GM21423 (cell line): Measurements from ENCODE around the gene VAV2.
"Not testable (repeated sequence)": the region's sequence is repeated elsewhere in the genome, so short reads cannot be mapped to it uniquely, and the experiment has no call there.

ENCODE experiments used
- ATAC-seq: cut with Tn5 transposase; IDR thresholded peaks from one replicate; pipeline ENCODE4 v1.9.1; 2021; ENCODE audit warnings: mild to moderate bottlenecking, moderate library complexity; ENCODE audit not compliant: unreplicated experiment

The VAV2 gene

DNA sequence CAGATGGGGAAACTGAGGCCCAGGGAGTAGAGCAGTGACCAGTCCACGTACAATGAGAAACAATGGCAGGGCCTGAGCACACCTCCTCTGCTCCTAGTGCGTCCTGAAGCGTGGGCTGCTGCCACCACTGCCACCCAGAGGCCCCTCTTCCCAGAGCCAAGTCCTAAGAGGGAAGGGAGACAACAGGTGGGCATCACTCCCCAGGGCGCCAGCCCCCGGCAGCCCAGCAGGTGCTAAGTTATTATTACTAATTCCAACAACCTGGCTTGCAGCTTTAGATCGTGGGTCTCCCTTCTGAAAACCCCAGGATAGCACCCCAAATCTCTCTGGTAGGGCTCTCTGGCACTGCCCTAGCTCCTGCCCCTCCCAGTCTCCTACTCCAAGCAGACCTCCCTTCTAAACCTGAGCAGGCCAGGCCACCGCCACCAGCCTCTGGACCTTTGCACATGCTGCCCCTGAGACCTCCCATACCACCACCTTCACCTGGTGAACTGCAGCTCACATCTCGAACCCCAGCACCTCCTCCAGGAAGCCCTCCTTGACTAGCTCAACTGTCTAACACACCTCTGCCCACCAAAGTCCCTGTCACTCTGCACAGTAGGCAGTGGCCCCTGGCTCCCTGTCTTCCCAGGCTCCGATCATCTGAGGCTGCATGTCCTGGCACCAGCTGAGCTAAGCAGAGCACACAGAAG lies 65.8 kb downstream of the VAV2 start:
- no peak for ATAC-seq

DNA sequence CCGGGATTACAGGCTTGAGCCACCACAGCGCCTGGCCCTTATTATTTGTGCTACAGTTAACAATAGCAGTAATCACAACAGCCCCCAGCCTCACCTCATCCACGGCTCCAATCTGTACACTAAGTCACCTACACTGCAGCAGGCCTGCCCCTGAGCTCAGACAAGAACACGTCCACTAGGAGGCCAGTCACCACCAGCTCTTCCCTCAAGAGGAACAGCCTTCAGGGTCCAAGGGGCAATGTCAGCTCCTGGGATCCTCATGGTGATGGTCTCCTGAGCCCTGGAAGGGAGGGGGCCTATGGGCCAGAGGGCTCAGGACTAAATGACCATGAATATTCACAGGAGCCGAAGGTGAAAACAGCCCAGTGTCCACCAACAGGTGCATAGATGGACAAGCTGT lies 67.7 kb downstream of the VAV2 start:
- no peak for ATAC-seq

DNA sequence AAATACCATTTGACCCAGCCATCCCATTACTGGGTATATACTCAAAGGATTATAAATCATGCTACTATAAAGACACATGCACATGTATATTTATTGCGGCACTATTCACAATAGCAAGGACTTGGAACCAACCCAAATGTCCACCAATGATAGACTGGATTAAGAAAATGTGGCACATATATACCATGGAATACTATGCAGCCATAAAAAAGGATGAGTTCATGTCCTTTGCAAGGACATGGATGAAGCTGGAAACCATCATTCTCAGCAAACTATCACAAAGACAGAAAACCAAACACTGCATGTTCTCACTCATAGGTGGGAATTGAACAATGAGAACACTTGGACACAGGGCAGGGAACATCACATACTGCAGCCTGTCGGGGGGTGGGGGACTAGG lies 68.5 kb downstream of the VAV2 start:
- ATAC-seq, result not testable (repeated sequence)

DNA sequence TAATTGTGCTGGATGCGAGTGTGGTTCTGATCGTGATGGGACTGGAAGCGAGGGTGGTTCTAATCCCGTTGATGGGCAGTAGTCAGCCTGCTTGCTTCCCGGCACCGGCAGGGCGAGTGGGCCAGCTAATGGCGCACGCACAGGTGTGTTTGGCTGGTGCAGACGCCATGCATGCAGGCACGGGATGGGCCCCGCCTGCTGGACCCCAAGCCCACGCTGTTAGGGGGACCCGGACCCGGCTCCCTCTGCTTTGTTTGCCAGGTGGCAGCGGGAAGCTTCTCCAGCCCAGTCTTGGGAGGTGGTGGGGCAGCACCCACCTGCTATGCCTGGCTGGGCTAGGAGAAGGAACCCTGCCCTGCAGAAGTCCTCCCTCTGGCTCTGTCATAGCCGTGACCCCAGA lies 70.3 kb downstream of the VAV2 start:
- no peak for ATAC-seq

DNA sequence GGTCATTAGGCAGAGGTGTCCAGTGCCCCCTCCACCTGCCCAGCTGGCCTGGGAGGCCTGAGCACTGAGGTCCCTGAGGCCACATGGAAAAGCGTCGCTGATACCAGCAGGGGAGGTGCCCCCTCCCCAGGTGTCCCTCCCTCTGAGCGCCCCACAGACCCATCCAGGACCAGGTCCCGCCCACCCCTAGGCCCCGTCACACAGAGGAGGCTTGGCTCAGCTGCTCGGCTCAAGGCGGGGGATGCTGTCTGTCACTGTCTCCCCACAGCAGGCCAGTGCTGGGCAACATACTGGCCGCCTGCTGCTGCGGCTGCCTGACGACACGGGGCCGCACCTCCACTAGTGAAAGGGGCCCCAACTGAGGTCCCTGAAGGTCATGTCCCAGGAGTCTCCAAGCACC lies 71.7 kb downstream of the VAV2 start:
- no peak for ATAC-seq

DNA sequence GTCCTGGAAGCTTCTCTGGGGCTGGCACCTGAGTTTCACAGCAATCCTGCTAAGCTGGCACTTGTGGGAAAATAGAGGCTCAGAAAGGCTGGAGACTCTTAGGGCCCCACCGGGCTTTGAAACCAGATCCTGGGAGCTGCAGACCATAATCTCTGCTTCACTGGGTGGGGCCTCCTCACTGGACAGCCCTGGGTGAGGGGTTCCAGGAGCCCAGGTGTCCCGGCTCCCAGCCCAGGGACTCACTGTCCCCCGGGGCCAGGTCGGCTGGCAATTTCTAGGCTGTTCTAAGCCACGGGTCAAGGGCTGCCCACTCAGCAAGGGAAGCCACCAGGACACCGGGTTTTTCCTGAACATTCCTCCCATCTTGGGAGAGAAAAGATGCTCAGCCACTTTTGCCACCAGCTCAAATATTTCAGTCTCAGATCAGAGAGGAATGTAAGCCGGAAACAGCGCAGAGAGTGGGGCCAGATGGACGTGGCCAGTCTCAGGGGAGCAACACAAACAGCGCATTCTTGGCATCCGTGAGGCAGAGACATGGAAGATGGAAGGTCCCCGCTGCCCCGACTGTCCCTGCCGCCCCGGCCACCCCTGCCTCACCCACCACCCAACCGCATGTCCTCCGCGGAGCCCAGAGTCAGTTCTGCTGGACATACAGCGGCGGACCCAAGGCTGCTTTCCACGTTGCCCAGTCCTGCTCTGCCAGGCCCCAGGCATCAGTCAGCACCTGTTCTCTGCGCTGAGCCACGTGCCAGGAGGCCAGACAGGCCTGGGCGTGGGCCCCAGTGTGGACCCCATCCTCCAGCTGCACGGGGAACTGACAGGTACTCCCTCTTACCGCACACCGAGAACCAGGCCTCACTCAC lies 72.6 kb downstream of the VAV2 start:
- ATAC-seq, result no peak

DNA sequence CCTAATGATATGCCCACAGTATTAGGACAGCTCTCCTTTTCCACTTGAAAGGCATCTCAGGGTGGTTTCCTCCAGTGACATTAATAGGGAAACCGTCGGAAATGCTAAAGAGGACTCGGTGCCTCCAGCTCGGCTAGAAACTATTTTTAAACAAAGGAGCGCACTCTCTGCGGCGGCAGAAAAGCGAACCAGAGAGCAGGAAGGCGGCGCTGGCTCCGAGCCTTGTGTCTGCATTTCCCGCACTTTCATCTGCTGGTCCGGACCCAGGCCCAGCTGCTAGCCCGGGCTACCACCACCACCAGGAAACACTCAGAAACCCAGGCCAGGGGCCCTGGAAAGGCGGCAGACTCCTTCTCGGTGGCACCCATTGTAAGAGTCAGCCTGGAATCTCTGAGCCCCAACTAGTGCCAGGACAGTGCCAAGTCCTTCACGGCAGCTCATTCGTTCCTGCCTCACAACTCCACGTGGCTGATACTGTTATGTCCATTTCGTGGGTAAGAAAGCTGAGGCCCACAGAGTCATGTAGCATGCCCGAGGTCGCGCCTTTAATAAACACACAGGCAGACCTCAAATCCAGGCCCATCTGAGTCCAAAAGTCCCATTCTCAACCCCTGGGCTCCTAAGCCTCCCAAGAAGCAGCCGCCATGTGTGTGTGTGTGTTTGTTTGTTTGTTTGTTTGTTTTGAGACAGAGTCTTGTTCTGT lies 73.9 kb downstream of the VAV2 start:
- ATAC-seq, result no peak

DNA sequence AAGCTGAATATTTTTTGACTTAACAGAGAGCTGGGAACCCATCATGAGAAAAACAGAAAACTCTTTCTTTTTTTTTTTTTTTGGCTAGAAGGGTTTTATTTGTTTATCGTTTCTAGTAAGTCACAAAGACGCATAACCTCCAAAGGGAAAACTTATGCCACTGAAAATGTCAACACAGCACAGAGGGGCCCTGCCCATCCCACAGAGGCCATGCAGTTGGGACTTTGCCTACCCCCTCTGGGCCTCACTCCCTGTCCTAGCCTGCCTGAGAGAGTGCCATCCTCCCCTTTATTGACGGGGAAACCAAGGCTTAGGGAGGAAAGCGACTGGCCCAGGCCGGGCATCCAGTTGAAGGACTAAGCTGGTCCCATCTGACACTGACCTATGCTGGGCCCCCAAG lies 74.7 kb downstream of the VAV2 start:
- ATAC-seq, result no peak

DNA sequence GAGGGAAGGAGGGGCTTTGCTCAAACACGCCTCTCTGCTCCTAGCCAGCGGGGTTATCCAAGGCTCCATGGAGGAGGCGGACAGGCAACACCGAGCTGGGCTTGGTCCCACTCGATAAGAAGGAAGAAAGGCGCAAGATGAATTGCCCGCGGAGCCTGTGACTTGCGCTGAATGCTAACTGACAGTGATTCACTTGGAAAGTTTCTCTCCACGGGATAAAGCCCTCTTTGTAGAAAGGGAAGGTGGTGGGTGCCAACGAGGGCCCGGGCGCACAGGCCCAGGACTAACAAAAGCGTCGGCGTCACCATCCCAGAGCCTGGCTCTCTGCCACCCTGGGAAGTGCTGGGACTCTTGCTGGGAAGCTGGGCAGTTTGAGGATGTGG lies 76.0 kb downstream of the VAV2 start:
- no peak for ATAC-seq

DNA sequence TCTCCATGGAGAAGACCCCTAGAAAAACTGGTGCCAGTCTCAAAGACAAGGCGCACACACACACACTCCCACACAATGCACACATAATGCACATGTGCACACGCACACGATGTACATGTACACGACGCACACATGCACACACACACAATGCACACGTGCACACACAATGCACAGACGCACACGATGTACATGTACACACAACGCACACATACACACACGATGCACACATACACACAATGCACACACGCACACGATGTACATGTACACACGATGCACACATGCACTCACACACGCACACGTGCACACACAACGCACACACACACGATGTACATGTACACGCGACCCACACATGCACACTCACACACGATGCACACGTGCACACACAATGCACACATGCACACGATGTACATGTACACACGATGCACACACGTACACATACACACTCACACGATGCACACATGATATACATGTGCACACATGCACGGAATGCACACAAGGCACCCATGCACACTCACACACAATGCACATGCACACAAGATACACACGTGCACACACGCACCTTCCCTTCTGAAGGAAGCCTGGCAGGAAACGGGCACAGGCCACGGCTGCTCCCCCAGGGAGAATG lies 76.5 kb downstream of the VAV2 start:
- ATAC-seq, result no peak

DNA sequence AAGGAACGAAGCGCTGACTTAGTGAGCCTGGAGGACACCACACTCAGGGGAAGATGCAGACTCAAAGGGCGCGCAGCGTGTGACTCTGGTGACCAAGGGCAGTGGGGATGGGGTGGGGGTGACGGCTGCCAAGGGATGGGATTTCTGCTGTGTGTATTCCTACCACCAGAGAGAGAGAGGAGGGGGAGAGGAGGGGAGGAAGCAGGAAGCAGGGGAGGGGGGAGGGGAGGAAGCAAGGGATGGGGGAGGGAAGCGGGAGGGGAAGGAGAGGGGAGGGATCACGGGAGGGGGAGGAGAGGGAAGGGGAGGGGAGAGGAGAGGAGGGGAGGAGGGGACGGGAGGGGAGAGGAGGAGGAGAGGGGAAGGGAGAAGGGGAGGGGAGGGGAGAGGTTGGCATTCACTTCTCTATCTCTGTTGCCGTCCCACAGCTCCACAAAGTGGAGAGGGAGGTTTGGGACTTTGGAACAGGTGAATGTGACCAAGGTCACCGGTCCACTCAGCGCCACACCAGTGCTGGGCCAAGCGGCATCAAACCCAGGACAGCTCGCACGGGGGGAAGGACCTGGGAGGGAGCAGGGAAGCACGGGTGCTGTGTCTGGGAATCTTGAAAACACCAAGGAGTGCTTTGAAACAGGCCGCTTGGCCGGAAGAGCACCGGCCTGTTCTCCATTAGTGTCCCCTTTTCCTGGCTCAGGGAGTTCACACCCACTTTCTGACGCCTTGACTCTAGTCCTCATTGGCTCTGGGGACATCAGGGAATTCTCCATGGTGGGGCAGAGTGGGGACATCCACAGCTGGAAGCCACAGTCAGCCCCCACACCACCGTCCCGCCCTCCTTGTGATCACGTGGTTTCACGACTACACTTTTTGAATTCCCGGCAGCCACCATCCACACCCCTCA lies 77.4 kb downstream of the VAV2 start:
- no peak for ATAC-seq

DNA sequence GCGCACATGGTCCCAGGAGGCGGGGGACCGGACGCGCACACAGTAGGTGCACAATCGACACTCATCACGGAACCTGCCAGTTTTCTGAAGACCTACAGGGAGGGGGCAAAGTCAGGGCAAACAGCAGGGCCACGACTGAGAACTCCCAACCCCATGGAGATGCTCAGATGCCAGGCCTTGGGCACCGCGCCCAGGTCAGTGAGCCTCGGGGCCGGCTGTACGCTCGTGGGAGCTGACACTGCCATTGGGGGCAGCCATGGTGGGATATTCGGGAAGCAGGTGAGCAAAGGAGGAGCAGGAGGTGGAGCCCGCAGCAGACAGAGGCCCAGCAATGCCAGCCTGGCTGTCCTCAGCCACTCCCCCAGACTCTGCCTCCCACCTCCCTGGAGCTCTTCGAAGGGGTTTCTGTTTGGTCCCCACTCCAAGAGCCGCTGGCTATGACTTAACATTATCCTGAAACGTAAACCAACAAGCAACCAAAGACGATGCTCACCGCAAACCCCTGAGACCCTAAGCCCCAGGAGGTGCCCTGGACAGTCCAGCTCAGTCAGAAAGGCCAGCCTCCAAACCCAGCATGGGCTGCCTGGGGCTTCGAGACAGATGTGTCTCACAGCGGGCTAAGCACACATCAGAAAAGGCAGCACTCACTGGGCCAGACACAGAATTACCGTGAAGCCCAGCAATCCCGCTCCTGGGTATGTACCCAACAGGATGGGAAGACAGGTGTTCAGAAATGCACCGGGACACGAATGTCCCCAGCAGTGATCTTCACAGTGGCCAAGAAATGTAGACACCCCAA lies 78.4 kb downstream of the VAV2 start:
- ATAC-seq, result no peak

DNA sequence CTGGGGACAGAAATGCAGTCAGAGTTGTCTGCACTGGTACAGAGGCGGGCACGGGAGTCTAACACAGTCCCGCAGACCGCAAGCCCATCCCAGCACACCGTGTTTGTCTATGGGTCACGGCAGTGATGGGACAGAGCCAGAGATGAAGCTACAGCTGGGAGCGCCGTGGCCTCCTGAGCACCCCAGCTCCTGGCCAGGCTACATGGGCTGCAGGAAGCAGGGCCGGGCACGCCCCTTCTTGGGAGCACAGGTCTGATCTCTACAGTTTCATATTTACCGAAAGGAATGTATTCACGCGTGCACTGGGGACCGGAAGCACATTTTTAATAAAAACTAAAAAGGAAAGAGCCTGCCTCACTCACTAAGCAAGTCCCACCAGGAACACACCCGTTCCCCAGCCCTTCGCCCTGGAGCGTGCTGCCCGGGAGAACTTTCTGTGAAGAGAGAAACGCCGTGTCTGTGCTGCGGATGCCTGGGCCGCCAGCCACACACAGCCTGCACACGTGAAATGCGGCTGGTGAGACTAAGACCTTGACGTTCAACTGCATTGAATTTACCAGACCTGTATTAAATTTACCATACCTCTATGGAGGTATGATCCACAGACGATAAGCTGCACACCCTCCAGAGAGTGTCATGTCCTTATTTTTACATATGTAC lies 81.1 kb downstream of the VAV2 start:
- ATAC-seq, result no peak

DNA sequence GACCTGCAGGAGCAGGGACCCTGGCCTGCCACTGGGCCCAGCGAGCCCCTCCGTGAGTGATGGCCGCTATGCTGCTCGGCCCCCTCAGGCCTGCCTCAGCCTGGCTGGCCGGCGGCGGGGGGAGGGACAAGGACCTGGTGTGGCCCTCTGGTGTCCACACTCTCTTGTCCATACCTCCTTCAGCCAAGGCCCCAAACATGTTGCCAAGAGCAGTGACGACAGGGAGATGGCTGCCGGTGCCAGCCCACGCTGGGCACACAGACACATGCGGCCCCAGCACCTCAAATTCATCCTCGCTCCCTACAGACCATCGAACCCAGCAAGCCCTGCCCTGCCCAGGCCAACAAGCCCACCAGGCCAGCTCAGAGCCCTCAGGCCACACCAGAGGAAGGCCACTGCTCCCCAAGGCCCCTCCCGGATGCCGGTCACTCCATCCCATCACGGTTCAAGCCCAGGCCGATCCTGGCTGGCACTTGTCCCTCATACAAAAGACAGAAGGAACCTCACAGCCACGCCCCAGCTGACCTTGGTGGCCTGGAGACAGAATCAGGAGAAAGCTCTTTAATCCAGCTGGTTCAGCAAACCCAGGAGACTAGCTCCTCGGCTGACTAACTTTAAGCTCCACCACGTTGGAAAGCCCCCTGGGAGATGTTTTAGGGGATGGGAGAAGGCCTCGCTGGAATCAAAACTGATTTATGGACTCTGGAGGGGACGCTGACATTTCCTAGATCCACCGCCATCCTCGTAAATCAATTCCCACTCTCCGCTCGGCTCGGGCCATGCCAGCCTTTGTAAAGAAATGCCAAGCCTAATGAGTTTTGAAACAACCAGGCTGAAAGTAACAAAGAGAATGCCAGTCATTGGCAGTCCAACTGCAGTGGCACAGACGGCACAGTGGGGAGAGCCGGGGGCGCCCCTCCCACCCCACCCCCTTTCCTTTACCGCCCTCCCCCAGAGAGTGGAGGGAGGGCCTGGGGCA lies 84.9 kb downstream of the VAV2 start:
- no peak for ATAC-seq

DNA sequence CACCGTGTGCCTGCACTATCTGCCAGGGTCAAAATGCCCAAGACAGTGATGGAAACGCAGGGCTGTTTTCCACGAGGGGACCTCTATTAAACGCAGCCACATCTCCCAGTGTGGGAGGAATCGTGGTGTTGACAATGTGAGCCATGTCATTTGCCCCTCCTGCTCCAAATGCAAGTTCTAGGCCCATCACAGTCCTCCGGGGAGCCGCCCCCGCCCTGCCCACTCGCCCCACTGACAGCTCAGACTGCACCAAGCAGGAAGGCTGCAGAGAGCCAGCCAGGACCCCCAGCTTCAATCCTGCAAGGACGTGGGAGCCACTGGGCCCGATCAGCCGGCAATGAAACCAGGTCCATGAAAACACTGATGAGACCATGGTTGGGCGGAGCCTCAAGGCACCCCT lies 85.9 kb downstream of the VAV2 start:
- no peak for ATAC-seq

DNA sequence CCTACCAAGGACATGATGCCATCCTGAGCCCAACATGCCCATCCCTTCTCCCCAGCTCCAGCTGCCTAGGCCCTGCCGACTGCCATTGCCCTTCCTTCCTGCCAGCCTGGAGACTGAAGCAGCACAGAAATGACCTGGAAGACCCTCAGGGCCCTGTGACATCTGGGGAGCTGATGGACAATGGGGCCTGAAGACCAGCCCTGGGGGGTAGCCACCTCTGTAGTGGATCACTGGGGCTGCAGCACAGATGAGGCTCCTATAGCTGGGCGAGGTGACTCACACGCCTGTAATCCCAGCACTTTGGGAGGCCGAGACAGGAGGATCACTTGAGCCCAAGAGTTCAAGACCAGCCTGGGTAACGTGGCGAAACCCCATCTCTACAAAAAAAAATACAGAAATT lies 86.6 kb downstream of the VAV2 start:
- no peak for ATAC-seq

DNA sequence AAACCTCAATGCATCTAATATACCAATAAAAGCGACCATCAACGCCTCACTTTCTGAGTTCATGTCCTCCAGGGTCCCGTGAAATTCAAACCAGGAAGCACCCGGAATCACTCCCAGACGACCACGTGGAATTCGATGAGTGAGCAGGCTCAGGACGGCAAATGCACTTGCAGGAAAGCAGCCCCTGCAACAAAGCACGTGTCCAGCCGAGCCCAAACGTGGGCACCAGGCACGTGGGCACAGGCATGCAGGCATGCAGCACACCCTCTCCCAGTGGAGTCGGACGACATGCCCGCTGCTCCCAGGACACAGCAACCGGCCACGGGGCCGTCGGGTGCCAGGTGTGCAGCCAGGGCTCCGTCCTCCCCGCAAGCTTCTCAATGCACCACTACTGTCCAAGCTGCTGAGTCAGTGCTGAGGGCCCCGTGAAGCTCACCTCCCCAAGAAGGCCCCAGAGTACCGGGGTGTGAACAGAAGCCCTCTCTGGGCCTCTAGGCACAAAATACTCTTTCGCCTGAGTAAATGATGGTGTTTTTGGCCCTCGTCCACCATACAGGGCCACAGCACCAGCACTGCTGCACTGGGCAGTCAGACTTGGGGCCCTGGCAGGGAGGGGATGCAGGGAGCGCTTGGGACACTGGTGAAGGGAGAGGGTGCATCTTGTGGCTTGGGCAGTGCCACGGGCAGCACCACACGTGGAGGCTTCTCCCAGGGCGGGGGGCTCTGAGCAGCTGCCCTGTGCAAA lies 87.6 kb downstream of the VAV2 start:
- no peak for ATAC-seq
